Body of pancreas (tissue), 4 donors: ENCODE results near the gene EWSR1.

Experiments used
- CTCF ChIP-seq, 7 experiments: fragments of 450-650 bp in 4 of 7; fragments of 200-600 bp in 3 of 7; sonication (generic) in 3 of 7; IDR thresholded peaks; one replicate each; pipeline ENCODE4 v1.5.1; 2016 to 2019; ENCODE audit warnings: antibody characterized with exemption in 7 of 7
- POLR2A ChIP-seq, 3 donors: fragments of 450-650 bp; IDR thresholded peaks; one replicate each; pipeline ENCODE4 v1.6.1; 2016; ENCODE audit warnings: antibody characterized with exemption in 3 of 3, mild to moderate bottlenecking in 2 of 3

GRCh38 chr22:29307596-29308147 lies 39.6 kb downstream of the EWSR1 start:
- TF ChIP-seq CTCF (IDR thresholded peaks at IDR 0.05) (no peak), POLR2A (IDR thresholded peaks at IDR 0.05) (no peak)
